Urinary bladder (tissue), 4 donors: Measurements from ENCODE around the gene EPS15. TPM values are rescaled to one million over a fixed set of nuclear protein-coding genes. Genes with fewer than 3 reads are reported as not detected.
"Not testable (repeated sequence)": the region's sequence is repeated elsewhere in the genome, so short reads cannot be mapped to it uniquely, and the experiment has no call there.

ENCODE experiments used
- DNase-seq: peaks from one replicate; pipeline ENCODE4 v3.0.0-alpha.2; 2015; ENCODE audit errors: extremely low spot score
- H3K27ac ChIP-seq: one replicate; pipeline ENCODE4 v1.5.1; 2013; ENCODE audit warnings: low read depth, mild to moderate bottlenecking, moderate library complexity
- H3K36me3 ChIP-seq: one replicate; pipeline ENCODE4 v1.6.1; 2013; ENCODE audit warnings: mild to moderate bottlenecking, moderate library complexity; ENCODE audit not compliant: insufficient read depth
- H3K4me1 ChIP-seq: one replicate; pipeline ENCODE4 v1.6.1; 2013; ENCODE audit warnings: mild to moderate bottlenecking, moderate library complexity; ENCODE audit not compliant: insufficient read depth
- H3K4me3 ChIP-seq: one replicate; pipeline ENCODE4 v1.5.1; 2013; ENCODE audit warnings: low read depth, low read length
- WGBS: extraction: QIAGEN DNeasy Blood & Tissue Kit; methylation state at CpG from one replicate; pipeline ENCODE4 v1.1.7; 2013; 5-methylcytosine and 5-hydroxymethylcytosine counted together
- polyA plus RNA-seq: library from polyadenylated mRNA; stranded (reverse); fragments of 200-250 nt; gene quantifications from one replicate; pipeline ENCODE4 v1.2.3, GENCODE V29; 2013
- total RNA-seq: library from RNA; depleted of rRNA; stranded (reverse); fragments of >200 nt; gene quantifications from one replicate; pipeline ENCODE4 v1.2.3, GENCODE V29; 2014
- donor health status: healthy with polysubstance abuse.
- donor health status: healthy.

The EPS15 gene
- total and polyA plus RNA-seq, 2 donors: 21.5 to 96.2 TPM

- H3K27ac ChIP-seq: no peak overlapping the region
- DNase-seq: no peak
Measured at GRCh38 chr1:51328926-51329325, 190.1 kb downstream of the EPS15 start.

GRCh38 chr1:51328279-51328678, 190.8 kb downstream of the EPS15 start:
- no peaks in the 10 kb centered on the region for H3K4me1 ChIP-seq
- 90% methylated on average over 3 of the region's 3 CpGs for WGBS
- H3K36me3 ChIP-seq: no peaks in the 10 kb centered on the region
- H3K27ac ChIP-seq: no peak overlapping the region
- H3K4me3 ChIP-seq: no peak overlapping the region
- DNase-seq: no peak

More at GRCh38 chr1:51328926-51329325, 190.1 kb downstream of the EPS15 start:
- Histone ChIP-seq H3K36me3 (no peaks in the 10 kb centered on the region), H3K4me3 (no peak overlapping the region), H3K4me1 (no peaks in the 10 kb centered on the region)
- 95% methylated on average over 4 of the region's 4 CpGs for WGBS

DNA sequence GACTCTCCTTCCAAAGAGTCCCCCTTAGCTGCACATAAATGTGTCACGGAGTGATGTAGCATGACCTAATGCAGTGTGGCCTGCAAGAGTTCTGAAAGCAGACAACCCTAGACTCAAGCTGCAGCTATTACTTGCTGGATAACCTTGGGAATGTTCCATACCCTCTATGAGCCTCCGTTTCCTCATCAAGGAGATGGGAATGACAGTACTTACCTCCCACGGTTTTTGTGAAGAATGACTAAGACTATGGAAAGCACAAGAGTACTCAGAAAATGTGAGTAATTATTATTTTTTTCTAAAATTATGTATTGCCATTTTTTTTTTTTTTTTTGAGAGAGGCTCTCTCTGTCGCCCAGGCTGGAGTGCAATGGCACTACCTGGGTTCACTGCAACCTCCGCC, 191.7 kb downstream of the EPS15 start:
- DNase-seq: no peak
- Histone ChIP-seq H3K4me1 (no peaks in the 10 kb centered on the region), H3K36me3 (no peaks in the 10 kb centered on the region), H3K27ac (no peak overlapping the region), H3K4me3 (no peak overlapping the region)
- WGBS: 76% methylated on average over 5 of the region's 5 CpGs

- WGBS: 79% methylated on average over 8 of the region's 8 CpGs
- DNase-seq: no peak
- H3K4me1 ChIP-seq: no peaks in the 10 kb centered on the region
- no peaks in the 10 kb centered on the region for H3K36me3 ChIP-seq
- no peak overlapping the region for H3K27ac ChIP-seq
- H3K4me3 ChIP-seq: no peak overlapping the region
Measured at GRCh38 chr1:51326839-51327238, 192.2 kb downstream of the EPS15 start.

DNA sequence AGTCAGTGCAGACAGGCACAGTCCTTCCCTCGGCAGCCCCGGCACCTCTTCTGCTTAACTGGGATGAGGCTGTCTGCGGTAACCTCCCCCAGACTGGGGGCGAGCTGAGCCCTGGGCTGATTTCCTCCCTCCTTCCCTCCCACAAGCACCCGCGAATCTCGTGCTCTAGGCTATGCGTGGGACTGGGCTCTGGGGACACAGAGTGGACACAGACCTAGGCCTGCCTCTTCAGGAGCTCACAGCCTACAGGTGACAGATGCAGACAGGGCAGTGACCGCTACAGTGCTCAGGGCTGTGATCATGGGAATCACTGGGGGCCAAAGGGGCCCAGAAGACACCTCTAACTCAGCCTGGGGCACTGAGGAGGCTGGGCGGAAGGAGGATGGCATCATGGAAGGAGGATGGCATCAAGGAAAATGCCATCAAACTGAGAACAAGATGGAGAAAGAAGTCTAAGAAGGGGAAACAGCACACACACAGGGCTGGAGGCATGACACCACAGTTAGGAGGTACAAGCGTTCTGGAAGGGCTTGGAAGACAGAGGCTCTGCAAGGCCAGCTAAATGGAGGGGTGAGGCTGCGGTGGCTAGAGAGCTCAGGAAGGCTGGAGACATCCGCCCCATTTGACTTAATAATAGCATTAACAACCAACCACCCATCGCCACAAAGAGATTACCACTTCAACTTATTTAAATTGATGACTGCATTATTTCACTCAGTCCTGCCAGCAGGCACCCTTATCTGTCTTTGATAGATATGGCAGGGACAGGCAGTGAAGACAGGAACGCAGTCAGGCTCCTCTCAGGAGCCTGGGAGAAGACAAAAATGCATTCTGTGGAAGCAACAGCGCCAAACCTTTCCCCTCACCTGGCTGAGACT, 192.9 kb downstream of the EPS15 start:
- Histone ChIP-seq H3K36me3 (no peaks in the 10 kb centered on the region), H3K4me3 (no peak overlapping the region), H3K4me1 (no peaks in the 10 kb centered on the region), H3K27ac (no peak overlapping the region)
- no peak for DNase-seq
- WGBS: 80% methylated on average over 16 of the region's 16 CpGs

DNA sequence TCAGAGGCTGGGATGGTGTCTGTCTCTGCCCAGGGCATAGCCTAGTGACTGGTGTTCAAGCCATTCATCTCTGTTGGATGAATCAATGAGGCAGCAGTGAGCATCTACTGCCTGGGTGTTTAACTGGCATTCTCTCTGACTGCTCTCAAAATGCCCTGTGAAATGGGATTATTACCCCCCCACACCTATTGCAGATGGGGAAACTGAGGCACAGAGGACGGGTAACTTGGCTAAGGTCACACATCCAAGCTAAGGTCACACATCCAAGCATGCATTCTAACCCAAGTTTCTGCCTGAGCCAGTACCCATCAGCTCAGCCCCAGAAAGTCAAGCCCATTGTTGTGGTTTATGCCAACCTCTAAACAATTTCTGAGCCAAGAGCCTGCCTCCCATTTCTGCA, 193.7 kb downstream of the EPS15 start:
- H3K4me1 ChIP-seq: no peaks in the 10 kb centered on the region
- 83% methylated on average over 1 of the region's 1 CpG for WGBS
- H3K36me3 ChIP-seq: no peaks in the 10 kb centered on the region
- no peak overlapping the region for H3K4me3 ChIP-seq
- H3K27ac ChIP-seq: no peak overlapping the region
- no peak for DNase-seq

DNA sequence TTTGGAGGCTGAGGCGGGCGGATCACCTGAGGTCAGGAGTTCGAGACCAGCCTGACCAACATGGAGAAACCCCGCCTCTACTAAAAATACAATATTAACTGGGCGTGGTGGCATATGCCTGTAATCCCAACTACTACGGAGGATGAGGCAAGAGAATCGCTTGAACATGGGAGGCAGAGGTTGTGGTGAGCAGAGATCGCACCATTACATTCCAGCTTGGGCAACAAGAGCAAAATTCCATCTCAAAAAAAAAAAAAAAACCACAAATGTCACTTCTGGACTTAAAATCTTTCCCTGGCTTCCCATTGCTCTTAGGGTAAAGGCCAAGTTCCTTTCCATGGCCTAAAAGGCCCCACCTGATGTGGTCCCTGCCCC, 194.1 kb downstream of the EPS15 start:
- 94% methylated on average over 8 of the region's 8 CpGs for WGBS
- not testable (repeated sequence) for DNase-seq, H3K4me3 ChIP-seq, H3K36me3 ChIP-seq, H3K4me1 ChIP-seq, H3K27ac ChIP-seq

- 92% methylated on average over 7 of the region's 7 CpGs for WGBS
- no peak overlapping the region for H3K27ac ChIP-seq
- H3K36me3 ChIP-seq: no peaks in the 10 kb centered on the region
- no peak overlapping the region for H3K4me3 ChIP-seq
- no peak for DNase-seq
- no peaks in the 10 kb centered on the region for H3K4me1 ChIP-seq
Measured at GRCh38 chr1:51324251-51325010, 194.6 kb downstream of the EPS15 start.

GRCh38 chr1:51323778-51324177, 195.3 kb downstream of the EPS15 start:
- no peak for DNase-seq
- Histone ChIP-seq H3K4me3 (no peak overlapping the region), H3K27ac (no peak overlapping the region), H3K36me3 (no peaks in the 10 kb centered on the region), H3K4me1 (no peaks in the 10 kb centered on the region)

- Histone ChIP-seq H3K36me3 (no peaks in the 10 kb centered on the region), H3K4me3 (no peak overlapping the region), H3K4me1 (no peaks in the 10 kb centered on the region), H3K27ac (no peak overlapping the region)
- DNase-seq: no peak
- 86% methylated on average over 4 of the region's 4 CpGs for WGBS
Measured at GRCh38 chr1:51322417-51323101, 196.5 kb downstream of the EPS15 start.

DNA sequence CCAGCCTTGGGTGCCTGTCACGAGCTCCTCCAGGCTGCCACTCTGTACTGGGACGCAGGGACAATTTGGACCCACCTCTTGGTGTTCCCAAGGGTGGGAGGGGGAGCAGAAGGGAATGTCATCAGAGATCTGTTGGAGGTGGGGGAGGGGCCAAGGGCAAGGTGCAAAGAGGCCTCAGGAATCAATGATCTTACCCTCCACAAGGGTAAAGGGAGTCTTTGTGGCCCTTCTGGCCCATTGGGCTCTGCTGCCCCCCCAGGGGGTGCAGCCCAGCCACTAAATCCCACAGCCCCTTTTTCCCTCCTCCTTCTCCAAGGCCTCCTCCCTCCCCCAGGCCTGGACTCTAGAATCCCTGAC, 197.2 kb downstream of the EPS15 start:
- no peak for DNase-seq
- Histone ChIP-seq H3K4me1 (no peaks in the 10 kb centered on the region), H3K27ac (no peak overlapping the region), H3K4me3 (no peak overlapping the region), H3K36me3 (no peaks in the 10 kb centered on the region)
- WGBS: 90% methylated on average over 2 of the region's 2 CpGs

DNA sequence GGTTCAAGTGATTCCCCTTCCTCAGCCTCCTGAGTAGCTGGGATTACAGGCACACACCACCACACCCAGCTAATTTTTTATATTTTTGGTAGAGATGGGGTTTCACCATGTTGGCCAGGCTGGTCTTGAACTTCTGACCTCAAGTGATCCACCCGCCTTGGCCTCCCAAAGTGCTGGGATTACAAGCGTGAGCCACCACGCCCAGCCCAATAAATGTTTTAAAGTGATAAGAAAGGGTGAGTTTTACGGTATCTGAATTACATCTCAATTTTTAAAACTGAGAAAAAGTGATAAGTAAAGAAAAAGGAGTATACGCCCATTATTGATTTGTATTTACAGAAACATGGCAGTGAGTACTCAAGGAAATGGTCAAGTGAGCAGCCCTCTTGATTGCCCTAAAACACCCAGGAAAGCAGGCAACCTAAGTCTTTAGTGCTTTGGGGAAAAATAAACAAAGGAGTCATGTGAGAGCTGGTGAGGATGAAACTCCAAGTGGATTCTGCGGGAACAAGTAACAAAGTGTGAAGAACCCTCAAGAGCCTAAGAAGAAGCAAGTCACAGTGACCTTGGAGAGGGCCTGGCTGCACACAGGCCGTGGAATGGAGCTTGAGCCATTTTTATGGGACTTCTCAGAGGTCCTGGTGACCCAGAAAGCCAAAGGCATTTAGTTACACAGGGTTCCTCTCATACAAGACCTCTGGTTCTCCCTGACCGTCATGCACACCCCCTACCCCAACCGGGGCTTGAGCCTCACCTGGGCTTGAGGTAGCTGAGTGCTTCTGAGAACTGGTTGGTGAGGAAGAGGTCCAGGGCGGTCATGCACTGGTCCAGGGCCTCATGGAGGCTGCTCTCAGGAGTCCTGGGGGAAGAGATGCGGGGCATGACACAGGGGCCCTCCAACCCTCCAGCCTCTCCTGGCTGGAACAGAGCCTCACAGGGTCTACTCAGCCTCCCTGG, 197.8 kb downstream of the EPS15 start:
- no peak overlapping the region for H3K4me3 ChIP-seq
- H3K27ac ChIP-seq: no peak overlapping the region
- H3K4me1 ChIP-seq: no peaks in the 10 kb centered on the region
- no peak for DNase-seq
- 88% methylated on average over 11 of the region's 11 CpGs for WGBS
- no peaks in the 10 kb centered on the region for H3K36me3 ChIP-seq

- no peaks in the 10 kb centered on the region for H3K4me1 ChIP-seq
- whole genome bisulfite sequencing: 87% methylated on average over 7 of the region's 7 CpGs
- no peak overlapping the region for H3K27ac ChIP-seq
- no peak for DNase-seq
- H3K36me3 ChIP-seq: no peaks in the 10 kb centered on the region
- no peak overlapping the region for H3K4me3 ChIP-seq
Measured at GRCh38 chr1:51317798-51318197, 201.3 kb downstream of the EPS15 start.
